ENCODE measurements around the gene GALNT13.

- TF ChIP-seq, protein P1, sequence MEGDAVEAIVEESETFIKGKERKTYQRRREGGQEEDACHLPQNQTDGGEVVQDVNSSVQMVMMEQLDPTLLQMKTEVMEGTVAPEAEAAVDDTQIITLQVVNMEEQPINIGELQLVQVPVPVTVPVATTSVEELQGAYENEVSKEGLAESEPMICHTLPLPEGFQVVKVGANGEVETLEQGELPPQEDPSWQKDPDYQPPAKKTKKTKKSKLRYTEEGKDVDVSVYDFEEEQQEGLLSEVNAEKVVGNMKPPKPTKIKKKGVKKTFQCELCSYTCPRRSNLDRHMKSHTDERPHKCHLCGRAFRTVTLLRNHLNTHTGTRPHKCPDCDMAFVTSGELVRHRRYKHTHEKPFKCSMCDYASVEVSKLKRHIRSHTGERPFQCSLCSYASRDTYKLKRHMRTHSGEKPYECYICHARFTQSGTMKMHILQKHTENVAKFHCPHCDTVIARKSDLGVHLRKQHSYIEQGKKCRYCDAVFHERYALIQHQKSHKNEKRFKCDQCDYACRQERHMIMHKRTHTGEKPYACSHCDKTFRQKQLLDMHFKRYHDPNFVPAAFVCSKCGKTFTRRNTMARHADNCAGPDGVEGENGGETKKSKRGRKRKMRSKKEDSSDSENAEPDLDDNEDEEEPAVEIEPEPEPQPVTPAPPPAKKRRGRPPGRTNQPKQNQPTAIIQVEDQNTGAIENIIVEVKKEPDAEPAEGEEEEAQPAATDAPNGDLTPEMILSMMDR (IDR thresholded peaks at IDR 0.05; ENCODE audit: low read depth, low read length) = no peak
- TF ChIP-seq EZH2phosphoT487 (IDR thresholded peaks at IDR 0.05; ENCODE audit: low read depth) = no peak
Measured at GRCh38 chr2:154497019-154497418, 625.3 kb downstream of the GALNT13 start.

Data from OCI-LY3 (cell line).